Right lobe of liver (tissue), 6 donors: ENCODE data around the gene KRT34. TPM values are rescaled to one million over a fixed set of nuclear protein-coding genes. Genes with fewer than 3 reads are reported as not detected.
A peak's percentile ranks its signal among the peaks of the same experiment; 100 is the strongest.
"Not testable (repeated sequence)": the region's sequence is repeated elsewhere in the genome, so short reads cannot be mapped to it uniquely, and the experiment has no call there.

ENCODE experiments used
- ATAC-seq, 4 donors: fragments of 200-7000 bp; cut with Tn5 transposase; one replicate each; pipeline ENCODE4 v1.9.1; 2020; ENCODE audit warnings: mild to moderate bottlenecking in 4 of 4, moderate library complexity in 4 of 4
- DNase-seq, 3 donors: peaks; one replicate each; pipeline ENCODE4 v3.0.0-alpha.2; 2020
- H3K27ac ChIP-seq, 3 donors: fragments of 200-600 bp; one replicate each; pipeline ENCODE4 v1.8.0; 2022
- H3K27me3 ChIP-seq, 2 donors: fragments of 200-600 bp; one replicate each; pipeline ENCODE4 v1.8.0; 2022
- H3K36me3 ChIP-seq, 4 donors: fragments of 200-600 bp; sonication (generic) in 1 of 4; one replicate each; pipeline versions ENCODE4 v1.5.1 to v1.8.0; 2017 to 2022; ENCODE audit warnings: control low read depth in 1 of 4
- H3K4me1 ChIP-seq, 4 donors: fragments of 200-600 bp; sonication (generic) in 1 of 4; one replicate each; pipeline versions ENCODE4 v1.5.1 to v1.8.0; 2017 to 2022; ENCODE audit warnings: control low read depth in 1 of 4
- H3K4me3 ChIP-seq, 3 donors: fragments of 200-600 bp; one replicate each; pipeline ENCODE4 v1.8.0; 2022
- H3K9me3 ChIP-seq, 4 donors: fragments of 200-600 bp; sonication (generic) in 1 of 4; one replicate each; pipeline versions ENCODE4 v1.5.1 to v1.8.0; 2017 to 2022; ENCODE audit warnings: control low read depth in 1 of 4
- POLR2A ChIP-seq: fragments of 450-650 bp; IDR thresholded peaks from one replicate; pipeline ENCODE4 v1.6.1; 2017; ENCODE audit warnings: antibody characterized with exemption, mild to moderate bottlenecking
- WGBS: methylation state at CpG from one replicate; pipeline ENCODE4 v1.1.6; 2018; ENCODE audit warnings: low coverage, low lambda C conversion rate; ENCODE audit not compliant: insufficient coverage; ENCODE audit errors: missing lambda C conversion rate; 5-methylcytosine and 5-hydroxymethylcytosine counted together
- intact Hi-C, 2 donors: fragments of 100-400 bp; cut with DNase I; formaldehyde crosslinking; loops; one replicate each; pipeline versions ENCODE4 v1.11.2 to v1.14.1; 2022
- long read RNA-seq: library from polyadenylated mRNA; unstranded; transcript quantifications from one replicate; pipeline ENCODE4 v2.0.0, GENCODE V29; 2019
- total RNA-seq, 6 experiments: library from RNA; depleted of rRNA in 2 of 6; stranded (reverse); fragments of >200 nt in 2 of 6; fragmentation: NEBNext Ultra II Directional in 3 of 6; extraction: Animal tissue kit (Norgen Biotek cat#: 25700) in 3 of 6; gene quantifications; one replicate each; pipeline versions ENCODE4 v1.1.0 to v1.2.4, GENCODE V29; 2016 to 2023
- TF ChIP-seq, protein P1 (sequence below), 4 donors: fragments of 200-600 bp in 3 of 4; fragments of 450-650 bp in 1 of 4; IDR thresholded peaks; one replicate each; pipeline versions ENCODE4 v1.5.1 to v1.8.0; 2016 to 2022; ENCODE audit warnings: antibody characterized with exemption in 4 of 4, mild to moderate bottlenecking in 2 of 4
- donor health status: DM: no; HTN: yes; CAD: no.
- donor health status: DM: no; HTN: no; CAD: no.
- donor health status: DM: no; HTN: no; CAD: no.
- donor health status: DM: no; HTN: yes; CAD: no.
- donor health status: DM: no; HTN: yes; CAD: no.

Gene KRT34
- total RNA-seq = not detected
- long read RNA-seq = 0 reads

DNA sequence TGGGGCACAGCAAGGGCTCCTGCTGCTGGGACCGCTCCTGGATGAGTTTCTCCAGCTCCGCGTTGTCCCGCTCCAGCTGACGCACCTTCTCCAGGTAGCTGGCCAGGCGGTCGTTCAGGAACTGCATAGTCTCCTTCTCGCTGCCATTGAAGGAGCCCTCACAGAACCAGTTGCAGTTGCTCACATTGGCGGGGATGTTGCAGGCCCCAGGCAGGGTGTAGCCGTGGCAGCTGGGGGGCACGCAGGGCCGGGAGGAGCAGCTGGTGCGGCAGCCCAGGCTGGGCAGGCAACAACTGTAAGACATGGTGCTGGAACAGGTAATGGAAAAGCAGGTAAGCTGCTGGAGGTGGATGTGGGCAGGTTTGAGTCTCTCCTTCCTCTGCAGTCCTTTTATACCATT lies at the start of gene KRT34:
KRT34 (minus strand) TSS at position 364 of the 400 bp plus-strand sequence; CDS start at position 304, 60 bp downstream.
- H3K9me3 ChIP-seq, H3K4me3 ChIP-seq, DNase-seq, intact Hi-C loops, H3K27ac ChIP-seq, H3K36me3 ChIP-seq, H3K27me3 ChIP-seq, ATAC-seq, H3K4me1 ChIP-seq: not testable (repeated sequence)
- WGBS = 93% methylated on average over 3 of the region's 13 CpGs

DNA sequence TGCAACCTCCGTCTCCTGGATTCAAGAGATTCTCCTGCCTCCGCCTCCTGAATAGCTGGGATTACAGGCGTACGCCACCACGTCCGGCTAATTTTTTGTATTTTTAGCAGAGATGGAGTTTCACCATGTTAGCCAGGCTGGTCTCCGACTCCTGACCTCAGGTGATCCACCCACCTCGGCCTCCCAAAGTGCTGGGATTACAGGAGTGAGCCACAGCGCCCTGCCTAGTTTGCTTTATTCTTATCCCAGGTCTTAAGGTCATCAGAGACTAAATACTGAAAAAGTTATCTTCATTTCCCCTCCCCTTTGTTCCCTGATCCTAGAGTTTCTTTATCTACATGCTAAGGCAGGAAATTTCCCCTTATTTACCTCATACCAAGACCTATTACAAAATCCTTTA lies 48.3 kb upstream of the KRT34 start:
- H3K4me1 ChIP-seq, ATAC-seq, intact Hi-C loops, H3K9me3 ChIP-seq, H3K4me3 ChIP-seq, H3K27ac ChIP-seq, H3K36me3 ChIP-seq, H3K27me3 ChIP-seq, DNase-seq: not testable (repeated sequence)
- 46% methylated on average over 9 of the region's 9 CpGs for WGBS

DNA sequence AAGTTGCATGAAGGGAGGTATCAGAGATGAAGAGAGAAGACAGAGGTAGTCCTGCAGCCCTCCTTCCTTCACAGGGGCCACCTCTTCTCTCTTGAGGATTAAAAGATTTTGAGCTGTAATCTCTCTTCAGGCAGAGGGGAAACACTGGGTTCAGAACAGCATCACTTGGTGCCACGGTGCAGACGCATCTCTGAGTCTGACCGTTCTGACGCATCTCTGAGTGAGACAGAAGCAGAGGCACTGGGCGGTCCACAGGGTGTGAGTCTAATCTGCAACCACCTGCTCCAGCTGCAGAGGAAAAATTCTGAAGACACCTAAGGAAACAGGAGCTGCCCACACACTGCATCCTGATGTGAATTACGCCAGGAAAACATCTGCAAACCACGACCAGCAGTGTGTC lies 47.6 kb upstream of the KRT34 start:
- ATAC-seq (no peak), DNase-seq (no peak)
- H3K27ac ChIP-seq = no peak overlapping the region
- no peaks in the 10 kb centered on the region for H3K4me1 ChIP-seq
- WGBS = 20% methylated on average over 2 of the region's 7 CpGs
- H3K4me3 ChIP-seq = no peak overlapping the region
- TF ChIP-seq, protein P1, sequence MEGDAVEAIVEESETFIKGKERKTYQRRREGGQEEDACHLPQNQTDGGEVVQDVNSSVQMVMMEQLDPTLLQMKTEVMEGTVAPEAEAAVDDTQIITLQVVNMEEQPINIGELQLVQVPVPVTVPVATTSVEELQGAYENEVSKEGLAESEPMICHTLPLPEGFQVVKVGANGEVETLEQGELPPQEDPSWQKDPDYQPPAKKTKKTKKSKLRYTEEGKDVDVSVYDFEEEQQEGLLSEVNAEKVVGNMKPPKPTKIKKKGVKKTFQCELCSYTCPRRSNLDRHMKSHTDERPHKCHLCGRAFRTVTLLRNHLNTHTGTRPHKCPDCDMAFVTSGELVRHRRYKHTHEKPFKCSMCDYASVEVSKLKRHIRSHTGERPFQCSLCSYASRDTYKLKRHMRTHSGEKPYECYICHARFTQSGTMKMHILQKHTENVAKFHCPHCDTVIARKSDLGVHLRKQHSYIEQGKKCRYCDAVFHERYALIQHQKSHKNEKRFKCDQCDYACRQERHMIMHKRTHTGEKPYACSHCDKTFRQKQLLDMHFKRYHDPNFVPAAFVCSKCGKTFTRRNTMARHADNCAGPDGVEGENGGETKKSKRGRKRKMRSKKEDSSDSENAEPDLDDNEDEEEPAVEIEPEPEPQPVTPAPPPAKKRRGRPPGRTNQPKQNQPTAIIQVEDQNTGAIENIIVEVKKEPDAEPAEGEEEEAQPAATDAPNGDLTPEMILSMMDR (IDR thresholded peaks at IDR 0.05) = no peak
- no peak for TF ChIP-seq POLR2A
- intact Hi-C loops = no loop called here
- H3K9me3 ChIP-seq = no peaks in the 10 kb centered on the region
- H3K36me3 ChIP-seq = no peaks in the 10 kb centered on the region
- H3K27me3 ChIP-seq = no peaks in the 10 kb centered on the region

DNA sequence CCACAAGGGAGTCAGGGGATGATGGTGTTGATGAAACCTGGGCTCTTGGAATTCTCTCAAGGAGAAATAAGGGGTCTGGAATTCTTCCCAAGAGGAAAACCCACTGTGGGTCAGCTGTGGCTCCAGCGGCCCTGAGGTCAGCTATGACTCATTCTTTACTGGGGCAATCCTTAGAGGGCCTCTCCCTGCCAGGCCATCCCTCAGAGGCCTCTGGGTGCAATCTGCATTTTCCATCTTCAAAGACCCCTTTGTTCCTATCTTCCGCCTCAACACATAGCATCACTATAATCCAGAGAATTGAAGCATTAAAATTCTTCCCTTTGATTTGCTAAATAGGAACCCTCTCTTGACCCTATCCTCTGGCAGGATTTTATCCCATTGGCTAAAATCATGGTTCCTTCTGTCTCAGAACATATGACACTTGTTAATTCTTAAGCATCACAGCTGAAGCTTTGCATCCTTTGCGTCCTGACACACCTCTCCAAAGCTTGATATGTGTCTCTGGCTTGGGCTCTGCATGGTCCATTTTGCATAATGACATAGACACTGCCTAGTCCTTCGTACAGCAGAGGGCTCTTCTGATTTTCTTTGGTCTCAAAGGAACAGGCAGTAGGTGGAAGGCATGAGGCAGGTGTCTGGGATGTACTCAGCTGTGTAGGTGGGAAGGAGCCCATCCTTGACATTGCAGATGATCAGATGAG lies 46.6 kb upstream of the KRT34 start:
- Histone ChIP-seq H3K4me1 (no peaks in the 10 kb centered on the region), H3K27me3 (no peaks in the 10 kb centered on the region), H3K4me3 (no peak overlapping the region), H3K9me3 (no peaks in the 10 kb centered on the region), H3K36me3 (no peaks in the 10 kb centered on the region), H3K27ac (no peak overlapping the region)
- no peak for TF ChIP-seq POLR2A
- TF ChIP-seq, protein P1 (IDR thresholded peaks at IDR 0.05) = no peak
- 40% methylated on average over 3 of the region's 4 CpGs for WGBS
- ATAC-seq (no peak), DNase-seq (no peak)
- intact Hi-C loops = no loop called here

DNA sequence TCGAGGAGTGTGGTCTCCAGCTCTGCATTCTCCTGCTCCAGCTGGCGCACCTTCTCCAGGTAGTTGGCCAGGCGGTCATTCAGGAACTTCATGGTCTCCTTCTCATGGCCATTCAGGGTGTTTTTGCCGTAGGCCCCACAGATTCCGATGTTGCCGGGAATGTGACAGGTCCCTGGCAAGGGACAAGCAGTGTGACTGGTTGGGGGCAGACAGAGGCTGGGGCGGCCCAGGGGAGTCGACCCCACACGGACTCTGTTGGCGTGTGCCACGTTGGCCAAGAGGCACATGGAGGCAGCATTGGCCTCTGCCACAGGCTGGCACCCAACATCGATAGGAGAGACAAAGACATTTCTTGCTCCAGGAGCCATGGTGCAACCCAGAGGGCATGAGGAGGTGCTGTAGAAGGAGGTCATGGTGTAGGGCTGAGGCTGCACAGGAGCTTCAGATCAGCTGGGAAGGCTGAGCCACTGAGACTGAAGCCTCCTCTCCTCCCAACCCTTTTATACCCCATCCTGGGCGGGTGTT lies 42.1 kb upstream of the KRT34 start, which contains the start of gene KRT37:
KRT37 (minus strand) TSS at position 475 of the 525 bp plus-strand sequence; CDS start at position 413, 62 bp downstream.
- intact Hi-C loops = no loop called here
- Histone ChIP-seq H3K27ac (no peak within 1 kb of the TSS), H3K4me3 (no peak within 1 kb of the TSS), H3K27me3 (no peaks in the 10 kb centered on the region), H3K36me3 (no peaks in the 10 kb centered on the region), H3K4me1 (no peaks in the 10 kb centered on the region), H3K9me3 (no peaks in the 10 kb centered on the region)
- ATAC-seq (no peak), DNase-seq (no peak)
- 69% methylated on average over 8 of the region's 13 CpGs for WGBS
- TF ChIP-seq, protein P1 (IDR thresholded peaks at IDR 0.05) = no peak
- TF ChIP-seq POLR2A = no peak

DNA sequence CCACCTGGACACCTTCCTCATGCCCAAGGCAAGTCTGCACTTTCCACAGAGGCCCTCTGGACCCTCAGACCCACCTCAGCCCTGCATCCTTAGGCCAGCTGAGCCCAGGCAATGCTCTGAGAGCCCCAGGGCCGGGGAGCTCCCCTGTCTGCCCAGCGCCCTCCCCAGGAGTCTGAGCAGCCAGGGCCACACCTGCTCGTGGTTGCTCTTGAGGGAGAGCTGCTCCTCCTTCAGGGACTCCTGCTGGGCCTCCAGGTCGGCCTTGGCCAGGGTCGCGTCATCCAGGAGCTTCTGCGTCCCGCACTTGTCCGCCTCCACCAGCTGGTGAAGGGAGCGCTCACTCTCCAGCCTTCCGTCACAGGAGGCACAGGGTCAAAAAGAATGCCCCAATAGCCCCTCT lies 40.5 kb upstream of the KRT34 start:
- H3K9me3 ChIP-seq, DNase-seq, H3K4me1 ChIP-seq, intact Hi-C loops, H3K27ac ChIP-seq, H3K4me3 ChIP-seq, H3K27me3 ChIP-seq, H3K36me3 ChIP-seq: not testable (repeated sequence)
- peak in 1 of 4 donors; percentile 24 for ATAC-seq
- WGBS = no CpG with 5 or more reads among the region's 11 CpGs
